Activated CD8-positive, alpha-beta memory T cell treated with anti-CD3 and anti-CD28 coated beads, Interleukin-2, amount 50 U/mL, for 1 hour (primary cell): Measurements from ENCODE around the gene YOD1.

Source experiments
- DNase-seq: peaks from one replicate; pipeline ENCODE4 v3.0.0-alpha.2; 2020; ENCODE audit errors: extremely low read depth

YOD1 gene

GRCh38 chr1:207025146-207025880, 25.7 kb downstream of the YOD1 start:
- no peak for DNase-seq

- no peak for DNase-seq
Measured at GRCh38 chr1:207024202-207025145, 26.5 kb downstream of the YOD1 start.

DNA sequence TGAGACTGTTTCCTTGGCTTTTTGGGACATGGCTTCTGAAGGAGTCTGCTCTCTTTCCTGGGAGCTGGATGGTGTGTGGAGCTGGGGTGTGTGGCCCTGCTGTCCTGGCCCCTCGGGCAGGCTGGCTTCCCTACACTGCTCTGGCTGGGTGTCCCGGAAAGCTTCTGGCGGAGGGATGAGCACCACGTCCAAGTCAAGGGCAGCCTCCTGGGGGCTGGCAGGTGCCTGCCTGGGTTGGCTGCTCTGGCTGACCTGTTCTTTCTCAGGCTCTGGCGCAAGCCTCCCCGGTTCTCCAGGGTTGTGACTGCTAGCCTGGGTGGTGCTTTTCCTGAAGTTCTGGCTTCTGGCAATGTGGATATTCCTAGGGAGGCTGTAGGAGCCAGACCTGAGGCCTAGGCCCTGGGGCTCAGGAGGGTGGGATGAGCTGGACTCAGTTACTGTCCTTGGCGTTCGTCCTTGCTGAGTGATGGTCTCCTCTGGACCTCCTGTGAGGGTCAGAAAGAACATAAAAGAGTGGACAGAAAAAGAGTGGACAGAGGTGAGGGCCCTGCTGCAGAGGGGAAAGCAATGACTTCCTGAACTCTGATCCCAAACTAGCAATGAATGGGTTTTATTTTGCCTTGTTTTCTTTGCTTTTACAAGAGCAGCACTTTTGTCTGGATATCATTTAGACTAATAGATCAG, 27.9 kb downstream of the YOD1 start:
- DNase-seq, result no peak

- no peak for DNase-seq
Measured at GRCh38 chr1:207021876-207022596, 29.0 kb downstream of the YOD1 start.

DNA sequence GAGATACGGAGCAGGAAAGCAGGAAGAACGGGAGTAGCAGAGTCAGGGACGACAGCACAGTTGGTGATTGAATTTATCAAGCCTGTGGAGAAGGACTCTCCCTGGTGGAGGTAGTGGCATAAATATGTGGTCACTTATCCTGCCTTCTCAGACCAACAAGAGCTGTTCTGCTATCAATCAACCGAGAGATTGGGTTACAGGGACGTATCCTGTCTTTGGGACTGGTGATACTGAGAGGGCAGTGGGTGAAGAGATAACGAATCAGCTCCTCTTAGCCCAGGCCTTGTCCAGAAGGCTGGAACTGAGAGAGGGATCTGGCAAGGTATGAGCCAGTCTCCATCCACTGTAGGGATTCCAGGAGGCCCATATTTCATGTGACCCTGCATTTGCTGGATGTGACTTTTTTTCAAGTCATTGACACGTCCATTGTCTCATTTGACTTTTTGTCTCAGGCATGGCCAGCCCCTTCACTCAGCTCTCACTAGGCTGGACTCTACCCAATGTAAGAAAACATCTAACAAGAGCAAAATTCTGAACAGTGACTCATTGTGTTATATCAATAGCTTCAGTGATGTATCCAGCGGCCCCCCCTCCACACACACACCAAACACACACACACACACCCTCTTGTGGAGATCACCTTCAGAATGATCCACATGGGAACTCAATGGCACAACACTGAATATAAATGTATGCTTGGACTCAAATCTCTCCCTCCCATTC, 29.7 kb downstream of the YOD1 start:
- no peak for DNase-seq

DNA sequence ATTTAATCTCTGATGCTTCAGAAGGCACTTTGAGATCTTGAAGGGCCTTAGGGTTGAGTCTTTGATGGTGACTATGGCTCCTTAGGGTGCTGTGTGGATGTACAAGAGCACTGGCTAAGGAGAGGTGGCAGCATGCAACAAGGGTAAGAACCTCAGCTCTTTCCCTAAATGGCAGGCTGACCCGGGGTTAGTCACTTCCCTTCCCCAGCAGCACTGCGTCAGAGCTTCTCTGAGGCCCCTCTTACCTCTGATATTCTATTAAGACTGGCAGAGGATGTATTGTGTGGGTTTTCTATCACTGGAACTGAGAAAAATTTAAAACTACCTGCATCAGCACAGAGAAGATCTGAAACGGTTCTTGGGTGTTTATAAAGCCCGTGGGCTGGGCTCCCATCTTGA, 30.3 kb downstream of the YOD1 start:
- DNase-seq, result no peak

- DNase-seq, result no peak
Measured at GRCh38 chr1:207020065-207020708, 30.8 kb downstream of the YOD1 start.

DNA sequence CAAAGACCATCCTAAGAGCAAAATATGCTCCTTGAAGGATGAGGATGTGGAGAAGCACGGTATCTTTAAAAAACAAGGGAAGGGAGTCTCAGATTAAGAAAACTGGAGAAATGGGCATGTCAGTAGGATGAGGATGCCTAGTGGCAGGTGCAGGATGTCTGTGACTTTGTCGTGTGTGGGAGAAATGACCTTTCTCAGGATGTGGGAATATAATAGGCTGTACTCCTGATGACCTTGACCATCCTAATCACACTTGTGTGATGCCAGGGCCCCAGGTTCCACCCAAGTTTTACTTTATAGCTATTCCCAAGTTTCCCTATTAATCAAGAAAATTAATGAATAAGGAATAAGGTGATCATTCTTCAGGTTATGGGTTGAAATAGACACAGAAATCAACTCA, 31.3 kb downstream of the YOD1 start:
- no peak for DNase-seq

DNA sequence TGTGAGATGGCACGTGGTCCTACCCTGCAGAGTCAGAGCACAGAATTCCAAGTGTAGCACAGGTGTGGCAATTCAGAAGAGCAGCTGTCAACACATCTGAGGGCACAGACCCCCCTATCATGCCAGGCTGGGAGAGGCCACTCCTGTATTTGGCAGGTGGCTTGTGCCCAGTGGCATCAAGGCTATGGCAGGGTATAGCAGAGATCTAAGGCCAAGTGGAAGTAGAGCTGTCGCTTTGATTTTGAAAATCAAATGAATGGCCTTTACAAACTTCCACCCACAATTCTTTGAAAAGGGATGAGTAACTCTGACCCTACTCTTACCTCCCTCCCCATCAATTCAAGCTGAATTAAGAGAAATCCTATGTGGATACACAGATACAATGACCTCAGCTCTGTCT, 31.8 kb downstream of the YOD1 start:
- no peak for DNase-seq

- no peak for DNase-seq
Measured at GRCh38 chr1:207018707-207019106, 32.3 kb downstream of the YOD1 start.

DNA sequence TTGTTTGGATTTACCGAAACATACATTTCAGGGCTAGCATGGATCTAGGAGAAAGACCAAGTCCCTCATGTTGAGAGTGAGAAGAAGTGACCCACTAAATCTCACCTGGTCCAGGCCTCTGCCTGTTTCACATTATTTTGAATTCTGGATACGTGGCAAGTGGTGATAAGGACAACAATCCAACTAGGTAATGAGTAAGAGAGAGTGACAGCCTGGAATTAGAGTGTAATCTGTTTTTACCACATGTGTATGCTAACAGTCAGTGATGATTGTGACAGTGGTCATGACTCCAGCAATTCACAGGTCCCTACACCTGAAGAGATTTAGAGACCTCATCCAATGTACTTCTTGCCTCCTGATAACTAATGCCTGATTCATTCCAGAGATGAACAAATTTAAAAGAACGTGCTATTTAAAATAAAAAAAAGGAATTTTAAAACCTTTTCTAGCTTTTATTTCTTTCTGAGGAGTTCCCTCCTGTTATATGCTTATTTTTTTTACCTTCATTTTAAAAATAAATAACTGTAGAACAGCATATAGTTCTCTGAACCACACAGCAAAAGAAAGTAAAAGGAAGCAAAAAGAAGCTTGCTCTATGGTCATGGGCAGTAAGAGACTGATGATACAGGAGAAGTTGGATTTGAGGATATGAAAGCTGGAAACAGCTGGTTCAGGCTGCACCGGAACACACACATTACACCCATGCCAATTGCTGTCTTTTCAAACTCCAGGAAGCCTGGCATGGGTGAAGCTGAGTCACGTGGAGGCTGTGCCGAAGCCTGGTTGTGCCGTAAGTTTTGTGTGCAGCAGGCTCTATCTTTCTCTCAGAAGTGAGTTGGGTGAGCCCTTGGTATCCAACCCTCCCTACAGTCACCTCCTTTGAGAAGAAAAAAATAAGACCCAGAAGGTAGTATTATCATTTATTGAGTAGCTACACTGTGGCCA, 33.1 kb downstream of the YOD1 start:
- no peak for DNase-seq

DNA sequence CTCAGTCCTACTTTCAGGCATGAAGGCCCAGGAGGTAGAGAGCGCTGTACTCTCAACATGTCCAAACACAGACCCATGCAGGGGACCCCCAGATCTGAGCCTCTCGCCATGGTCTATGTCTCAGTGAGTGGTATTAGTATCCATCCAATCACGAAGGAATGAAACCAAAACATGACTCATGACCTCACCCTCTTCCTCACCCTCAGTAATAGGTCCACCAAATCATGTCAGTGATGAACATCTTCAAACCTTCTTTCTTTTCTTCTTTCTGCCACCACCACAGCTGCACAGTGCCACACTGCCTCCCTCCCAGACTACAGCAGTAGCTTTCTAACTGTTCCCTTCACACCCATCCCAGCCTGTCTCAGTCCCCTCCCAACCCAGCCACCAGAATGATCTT, 35.2 kb downstream of the YOD1 start:
- no peak for DNase-seq

GRCh38 chr1:207014728-207015127, 36.3 kb downstream of the YOD1 start:
- DNase-seq, result no peak

GRCh38 chr1:207013321-207014085, 37.5 kb downstream of the YOD1 start:
- DNase-seq, result no peak

GRCh38 chr1:207010726-207011125, 40.3 kb downstream of the YOD1 start:
- DNase-seq, result no peak

DNA sequence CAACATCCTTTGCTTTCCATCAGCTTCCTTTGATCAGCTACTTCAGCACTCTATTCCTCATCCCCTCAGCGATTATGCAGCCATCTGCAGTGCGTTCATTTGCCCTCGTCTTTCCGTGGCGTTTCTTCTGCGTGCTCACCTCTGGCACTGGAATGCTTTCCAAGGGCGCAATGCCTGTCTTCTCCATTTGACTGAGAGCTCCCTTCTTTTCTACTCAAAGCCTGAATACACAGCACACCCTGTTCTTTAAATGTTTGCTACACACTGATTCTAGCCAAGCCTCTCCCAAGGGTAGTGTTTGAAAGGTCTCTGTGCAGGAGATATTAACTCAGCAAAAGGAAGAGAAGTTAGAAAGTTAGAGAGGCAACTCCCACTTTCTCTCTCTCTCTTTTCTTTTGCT, 41.1 kb downstream of the YOD1 start:
- DNase-seq, result no peak

DNA sequence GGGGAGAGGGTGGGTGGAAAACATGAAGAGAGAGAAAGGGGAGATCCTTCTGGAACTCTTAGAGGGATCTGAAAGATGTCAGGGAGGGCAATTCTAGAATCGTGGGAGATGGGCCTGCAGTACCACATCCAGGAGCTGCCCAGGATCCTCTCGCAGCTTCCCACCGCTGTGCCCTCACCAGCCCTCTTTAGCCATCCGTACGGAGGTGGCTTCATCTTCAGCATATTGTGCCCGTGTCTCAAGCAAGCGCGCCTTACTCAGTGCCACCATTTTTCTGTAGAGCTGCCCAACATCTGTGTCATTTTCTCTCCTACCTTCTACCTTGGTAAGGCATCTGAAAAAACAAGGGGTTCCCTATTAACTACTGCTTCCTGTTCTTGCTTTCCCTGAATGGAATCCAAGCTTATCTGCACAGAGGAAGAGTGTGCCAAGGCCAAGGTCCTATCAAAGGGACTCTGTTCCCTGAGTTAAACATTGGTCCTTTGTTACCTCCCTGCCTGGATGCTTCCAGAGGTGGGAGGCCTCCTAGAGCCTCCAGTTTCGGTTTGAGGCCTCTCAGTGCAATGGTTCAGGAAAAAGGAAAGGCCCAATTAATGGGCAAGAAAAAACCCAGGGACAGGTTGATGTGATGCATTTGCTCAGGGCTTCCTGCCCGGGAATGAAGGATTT, 41.7 kb downstream of the YOD1 start:
- DNase-seq, result no peak

DNA sequence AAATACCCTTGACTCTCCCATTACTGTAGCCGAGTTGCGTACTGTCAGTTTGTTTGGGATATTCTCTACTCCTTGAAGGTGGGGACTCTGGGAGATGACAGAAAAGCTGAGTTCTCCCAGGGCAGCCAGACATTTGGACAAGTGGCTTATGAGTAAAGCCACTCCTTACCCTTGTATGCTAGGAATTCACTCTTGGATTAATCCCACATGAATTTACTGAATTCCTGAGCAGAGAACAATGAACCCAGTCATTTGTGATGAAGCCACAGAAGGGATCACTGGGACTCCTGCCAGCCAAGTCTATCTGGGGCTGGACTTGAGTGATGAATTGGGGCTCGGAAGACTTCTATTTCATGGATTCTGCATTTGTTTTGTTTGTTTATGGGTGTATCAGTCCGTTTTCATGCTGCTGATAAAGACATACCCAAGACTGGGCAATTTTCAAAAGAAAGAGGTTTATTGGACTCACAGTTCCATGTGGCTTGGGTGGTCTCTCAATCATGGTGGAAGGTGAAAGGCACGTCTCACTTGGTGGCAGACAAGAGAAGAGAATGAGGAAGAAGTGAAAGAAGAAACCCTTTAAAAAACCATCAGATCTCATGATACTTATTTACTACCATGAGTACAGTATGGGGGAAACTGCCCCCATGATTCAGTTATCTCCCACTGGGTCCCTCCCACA, 43.5 kb downstream of the YOD1 start:
- DNase-seq, result no peak
